GM18526 (cell line): ENCODE measurements around the gene GNAQ.

Experiments
- POLR2A ChIP-seq: IDR thresholded peaks from 3 replicates; pipeline ENCODE4 v1.6.1; 2011; ENCODE audit not compliant: insufficient read length; ENCODE audit errors: extremely low read depth

GNAQ gene

GRCh38 chr9:77898864-77899263 is 132.7 kb downstream of the GNAQ start:
- no peak for TF ChIP-seq POLR2A

- no peak for TF ChIP-seq POLR2A
Observed at GRCh38 chr9:77896938-77897667, 134.5 kb downstream of the GNAQ start.

GRCh38 chr9:77896269-77896937 is 135.2 kb downstream of the GNAQ start:
- no peak for TF ChIP-seq POLR2A

GRCh38 chr9:77893706-77894105 is 137.9 kb downstream of the GNAQ start:
- no peak for TF ChIP-seq POLR2A

- no peak for TF ChIP-seq POLR2A
Observed at GRCh38 chr9:77892955-77893514, 138.6 kb downstream of the GNAQ start.

- no peak for TF ChIP-seq POLR2A
Observed at GRCh38 chr9:77892171-77892570, 139.4 kb downstream of the GNAQ start.

- TF ChIP-seq POLR2A, result no peak
Observed at GRCh38 chr9:77891128-77891800, 140.3 kb downstream of the GNAQ start.

GRCh38 chr9:77887662-77888061 is 143.9 kb downstream of the GNAQ start:
- TF ChIP-seq POLR2A, result no peak

GRCh38 chr9:77885104-77885672 is 146.4 kb downstream of the GNAQ start:
- TF ChIP-seq POLR2A, result no peak

- no peak for TF ChIP-seq POLR2A
Observed at GRCh38 chr9:77883846-77884771, 147.5 kb downstream of the GNAQ start.

GRCh38 chr9:77883133-77883532 is 148.5 kb downstream of the GNAQ start:
- TF ChIP-seq POLR2A, result no peak

GRCh38 chr9:77882294-77882693 is 149.3 kb downstream of the GNAQ start:
- TF ChIP-seq POLR2A, result no peak

- no peak for TF ChIP-seq POLR2A
Observed at GRCh38 chr9:77881111-77881510, 150.5 kb downstream of the GNAQ start.

- TF ChIP-seq POLR2A, result no peak
Observed at GRCh38 chr9:77879437-77879943, 152.1 kb downstream of the GNAQ start.

- TF ChIP-seq POLR2A, result no peak
Observed at GRCh38 chr9:77877976-77878375, 153.6 kb downstream of the GNAQ start.

- TF ChIP-seq POLR2A, result no peak
Observed at GRCh38 chr9:77876590-77876989, 155.0 kb downstream of the GNAQ start.
